GM18951 (cell line): Measurements from ENCODE around the gene IGF2BP3.

ENCODE experiments used
- POLR2A ChIP-seq: IDR thresholded peaks from 4 replicates; pipeline ENCODE4 v1.6.1; 2011; ENCODE audit warnings: mild to moderate bottlenecking; ENCODE audit not compliant: insufficient read length, insufficient read depth; ENCODE audit errors: extremely low read depth
- in situ Hi-C: fragments of 300-500 bp; cut with MboI; formaldehyde crosslinking; loops from one replicate; pipeline ENCODE4 v1.12.0; 2022; ENCODE audit warnings: low sequenced_read_pairs, mixed read lengths, inconsistent platforms; ENCODE audit not compliant: unreplicated experiment

The IGF2BP3 gene

DNA sequence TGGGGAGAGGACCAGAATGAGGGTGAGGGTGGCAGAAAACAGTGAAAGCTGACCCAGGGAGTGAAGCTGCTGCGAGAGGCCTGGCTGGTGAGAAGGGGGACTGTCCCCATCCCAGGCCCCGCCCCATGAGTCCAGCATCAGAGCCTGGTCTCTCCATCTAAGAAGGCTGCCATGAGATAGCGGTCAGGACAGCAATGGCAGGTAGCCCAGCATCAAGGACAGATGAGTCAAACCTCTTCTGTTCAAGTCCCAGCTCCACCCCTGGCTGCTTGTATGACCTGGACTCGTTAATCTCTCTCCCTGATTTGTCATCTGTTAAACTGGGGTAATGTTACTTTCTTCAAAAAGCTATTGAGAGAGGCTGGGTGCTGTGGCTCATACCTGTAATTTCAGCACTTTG lies 201.5 kb downstream of the IGF2BP3 start:
- in situ Hi-C loops = no loop called here
- TF ChIP-seq POLR2A = no peak

DNA sequence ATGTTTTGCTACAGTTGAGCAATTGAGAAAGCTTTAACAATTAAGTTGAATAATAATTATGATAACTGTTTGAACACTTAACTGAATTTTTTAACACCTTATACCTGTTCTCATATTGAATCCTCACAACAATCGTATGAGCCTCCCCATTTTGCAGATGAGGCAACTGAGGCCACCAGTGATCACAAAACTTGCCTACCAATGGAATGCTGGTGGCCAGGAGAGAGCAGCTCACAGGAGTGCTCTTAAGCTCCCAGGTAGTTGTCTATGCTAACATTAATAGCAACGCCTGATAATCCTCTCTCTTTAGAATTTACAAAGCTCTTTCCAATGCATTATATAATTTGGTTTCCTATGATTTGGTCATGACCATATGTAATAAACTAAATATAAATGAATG lies 202.1 kb downstream of the IGF2BP3 start:
- TF ChIP-seq POLR2A = no peak
- in situ Hi-C loops = no loop called here

DNA sequence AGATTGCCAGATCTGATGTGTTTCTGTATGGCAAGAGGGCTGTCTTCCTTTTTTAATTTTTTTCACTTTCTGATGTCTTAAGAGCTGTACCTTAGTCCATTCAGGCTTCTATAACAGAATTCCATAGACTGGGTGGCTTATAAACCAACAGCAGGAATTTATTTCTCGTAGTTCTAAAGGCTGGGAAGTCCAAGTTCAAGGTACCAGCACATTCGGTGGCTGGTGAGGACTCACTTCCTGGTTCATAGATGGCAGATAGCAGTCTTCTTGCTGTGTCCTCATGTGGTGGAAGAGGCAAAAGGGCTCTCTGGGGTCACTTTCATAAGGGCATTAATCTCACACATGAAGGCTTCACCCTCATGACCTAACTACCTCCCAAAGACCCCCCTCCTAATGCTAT lies 202.9 kb downstream of the IGF2BP3 start:
- TF ChIP-seq POLR2A = no peak
- in situ Hi-C loops = no loop called here

GRCh38 chr7:23266918-23267317 lies 203.4 kb downstream of the IGF2BP3 start:
- TF ChIP-seq POLR2A = no peak
- in situ Hi-C loops = no loop called here

GRCh38 chr7:23264916-23265458 lies 205.3 kb downstream of the IGF2BP3 start:
- TF ChIP-seq POLR2A = no peak
- in situ Hi-C loops = no loop called here

- no peak for TF ChIP-seq POLR2A
- in situ Hi-C loops = no loop called here
Observed at GRCh38 chr7:23261843-23262452, 208.3 kb downstream of the IGF2BP3 start.

- in situ Hi-C loops = no loop called here
- TF ChIP-seq POLR2A = no peak
Observed at GRCh38 chr7:23260371-23260770, 209.9 kb downstream of the IGF2BP3 start.
